Measurements from ENCODE around the gene OOSP1. TPM values are rescaled to one million over a fixed set of nuclear protein-coding genes. Genes with fewer than 3 reads are reported as not detected.

The OOSP1 gene, protein sequence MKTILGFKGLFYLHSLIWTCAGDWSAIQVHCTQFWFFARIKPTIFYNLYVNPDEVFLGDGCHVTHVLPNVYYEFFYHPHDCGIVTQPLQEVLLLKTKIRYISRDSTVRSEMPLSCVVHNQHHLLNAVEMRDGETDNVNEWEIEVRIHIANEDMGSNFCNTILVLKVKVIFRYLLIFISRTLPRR
- total RNA-seq, result not detected
- long read RNA-seq, result 0 reads

DNA sequence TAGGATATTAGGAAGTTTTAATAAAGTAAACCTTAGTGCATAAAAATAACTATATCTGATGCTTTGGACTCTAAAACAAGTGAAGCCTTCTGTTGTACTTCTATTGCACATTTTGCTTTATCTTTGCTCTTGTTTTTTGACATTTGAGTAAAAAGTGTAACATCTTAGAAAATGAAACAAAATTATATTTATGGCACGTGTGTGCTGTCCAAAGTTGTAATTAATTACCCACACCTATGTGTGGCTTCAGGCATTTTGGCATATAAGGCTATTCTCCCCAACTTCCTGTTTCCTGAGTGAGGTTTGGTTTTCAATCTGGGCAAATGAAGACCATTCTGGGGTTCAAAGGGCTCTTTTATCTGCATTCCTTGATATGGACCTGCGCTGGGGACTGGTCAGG lies at the start of gene OOSP1:
Gene OOSP1 (plus strand): TSS at position 301 of the 400 bp plus-strand sequence. CDS start 23 bp downstream, at position 324.
- Histone ChIP-seq H3K36me3 (no peaks in the 10 kb centered on the region), H3K9me3 (no peaks in the 10 kb centered on the region), H3K27me3 (no peaks in the 10 kb centered on the region), H3K4me1 (no peaks in the 10 kb centered on the region), H3K4me3 (no peak within 1 kb of the TSS), H3K27ac (no peak within 1 kb of the TSS)
- DNase-seq, result no peak
- TF ChIP-seq, protein P1, sequence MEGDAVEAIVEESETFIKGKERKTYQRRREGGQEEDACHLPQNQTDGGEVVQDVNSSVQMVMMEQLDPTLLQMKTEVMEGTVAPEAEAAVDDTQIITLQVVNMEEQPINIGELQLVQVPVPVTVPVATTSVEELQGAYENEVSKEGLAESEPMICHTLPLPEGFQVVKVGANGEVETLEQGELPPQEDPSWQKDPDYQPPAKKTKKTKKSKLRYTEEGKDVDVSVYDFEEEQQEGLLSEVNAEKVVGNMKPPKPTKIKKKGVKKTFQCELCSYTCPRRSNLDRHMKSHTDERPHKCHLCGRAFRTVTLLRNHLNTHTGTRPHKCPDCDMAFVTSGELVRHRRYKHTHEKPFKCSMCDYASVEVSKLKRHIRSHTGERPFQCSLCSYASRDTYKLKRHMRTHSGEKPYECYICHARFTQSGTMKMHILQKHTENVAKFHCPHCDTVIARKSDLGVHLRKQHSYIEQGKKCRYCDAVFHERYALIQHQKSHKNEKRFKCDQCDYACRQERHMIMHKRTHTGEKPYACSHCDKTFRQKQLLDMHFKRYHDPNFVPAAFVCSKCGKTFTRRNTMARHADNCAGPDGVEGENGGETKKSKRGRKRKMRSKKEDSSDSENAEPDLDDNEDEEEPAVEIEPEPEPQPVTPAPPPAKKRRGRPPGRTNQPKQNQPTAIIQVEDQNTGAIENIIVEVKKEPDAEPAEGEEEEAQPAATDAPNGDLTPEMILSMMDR (IDR thresholded peaks at IDR 0.05), result no peak
- no peak for ATAC-seq
- 32% methylated on average over 2 of the region's 2 CpGs for WGBS (ENCODE audit: insufficient coverage, low coverage, low lambda C conversion rate, missing lambda C conversion rate)
- intact Hi-C loops (cut with DNase I), result no loop called here

DNA sequence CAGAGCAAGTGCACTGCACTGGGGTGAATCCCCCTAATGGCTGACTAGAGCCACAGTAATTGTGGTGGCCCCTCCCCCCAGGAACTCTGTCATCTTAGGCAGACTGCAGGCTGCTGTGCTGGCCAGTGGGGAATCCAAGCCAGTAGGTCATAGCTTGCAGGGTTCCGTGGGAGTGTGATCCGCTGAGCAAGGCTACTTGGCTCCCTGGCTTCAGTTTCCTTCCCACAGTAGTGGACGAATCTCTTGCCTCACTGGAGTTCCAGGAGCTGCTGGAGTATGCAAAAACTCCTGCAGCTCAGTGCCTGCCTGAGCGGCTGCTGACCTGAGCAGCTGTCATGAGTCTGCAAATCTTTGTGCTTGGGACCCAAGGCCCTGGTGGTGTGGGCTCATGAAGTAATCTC lies 46.5 kb upstream of the OOSP1 start:
- no peak overlapping the region for H3K4me3 ChIP-seq
- no peaks in the 10 kb centered on the region for H3K36me3 ChIP-seq
- no peaks in the 10 kb centered on the region for H3K27me3 ChIP-seq
- H3K9me3 ChIP-seq, result no peaks in the 10 kb centered on the region
- ATAC-seq, result no peak
- no peak overlapping the region for H3K27ac ChIP-seq
- no CpG with 5 or more reads among the region's 4 CpGs for WGBS (ENCODE audit: insufficient coverage, low coverage, low lambda C conversion rate, missing lambda C conversion rate)
- no peak for DNase-seq
- intact Hi-C loops (cut with DNase I), result no loop called here
- no peaks in the 10 kb centered on the region for H3K4me1 ChIP-seq
- no peak for TF ChIP-seq POLR2A (IDR thresholded peaks at IDR 0.05)
- TF ChIP-seq, protein P1 (IDR thresholded peaks at IDR 0.05), result no peak

DNA sequence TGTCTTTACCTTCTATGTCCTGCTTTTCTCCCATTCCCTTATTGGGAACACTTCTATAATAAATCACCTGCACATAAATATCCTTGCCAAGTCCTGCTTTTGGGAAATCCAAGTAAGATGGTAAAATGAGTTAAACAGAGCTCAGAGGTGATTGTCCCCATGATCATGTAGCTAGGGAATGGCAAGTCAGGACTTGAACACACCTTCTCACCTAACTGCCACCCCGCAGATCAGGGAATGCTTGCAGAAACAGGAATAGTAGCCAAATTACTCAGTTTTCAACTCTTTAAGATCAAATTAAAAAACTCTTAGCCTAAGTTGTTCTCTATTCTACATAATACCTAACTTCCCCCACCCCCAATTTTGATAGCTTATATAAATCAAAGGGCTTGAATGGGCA lies 43.6 kb upstream of the OOSP1 start:
- no peak overlapping the region for H3K4me3 ChIP-seq
- no peaks in the 10 kb centered on the region for H3K9me3 ChIP-seq
- H3K36me3 ChIP-seq, result no peaks in the 10 kb centered on the region
- no peak for DNase-seq
- H3K27me3 ChIP-seq, result no peaks in the 10 kb centered on the region
- TF ChIP-seq POLR2A (IDR thresholded peaks at IDR 0.05), result no peak
- TF ChIP-seq, protein P1 (IDR thresholded peaks at IDR 0.05), result no peak
- H3K4me1 ChIP-seq, result no peaks in the 10 kb centered on the region
- intact Hi-C loops (cut with DNase I), result no loop called here
- no peak overlapping the region for H3K27ac ChIP-seq
- WGBS (ENCODE audit: insufficient coverage, low coverage, low lambda C conversion rate, missing lambda C conversion rate), result 64% methylated on average over 1 of the region's 1 CpG
- ATAC-seq, result no peak

DNA sequence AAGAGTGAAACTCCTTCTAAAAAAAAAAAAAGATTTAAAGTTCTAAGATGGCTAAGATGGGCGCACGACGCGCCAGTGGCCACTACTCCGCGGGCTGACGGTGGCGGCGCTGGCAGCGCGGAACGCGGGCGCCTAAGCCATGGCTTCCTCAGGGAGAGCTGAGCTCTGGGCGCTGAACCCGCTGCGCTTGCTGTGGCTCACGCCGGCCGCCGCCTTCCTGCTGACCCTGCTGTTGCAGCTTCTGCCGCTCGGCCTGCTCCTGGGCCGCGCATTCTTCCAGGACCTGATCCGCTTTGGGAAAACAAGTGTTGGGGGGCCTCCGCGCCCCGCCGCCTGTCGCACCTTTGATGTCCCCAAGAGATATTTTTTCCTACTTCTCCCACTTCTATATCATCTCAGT lies 40.2 kb upstream of the OOSP1 start:
- Histone ChIP-seq H3K4me3 (no peak overlapping the region), H3K36me3 (no peaks in the 10 kb centered on the region), H3K9me3 (no peaks in the 10 kb centered on the region), H3K27ac (no peak overlapping the region), H3K4me1 (no peaks in the 10 kb centered on the region), H3K27me3 (no peaks in the 10 kb centered on the region)
- intact Hi-C loops (cut with DNase I), result no loop called here
- WGBS (ENCODE audit: insufficient coverage, low coverage, low lambda C conversion rate, missing lambda C conversion rate), result 92% methylated on average over 22 of the region's 31 CpGs
- ATAC-seq, result no peak
- DNase-seq, result no peak
- no peak for TF ChIP-seq POLR2A (IDR thresholded peaks at IDR 0.05)
- TF ChIP-seq, protein P1 (IDR thresholded peaks at IDR 0.05), result no peak

DNA sequence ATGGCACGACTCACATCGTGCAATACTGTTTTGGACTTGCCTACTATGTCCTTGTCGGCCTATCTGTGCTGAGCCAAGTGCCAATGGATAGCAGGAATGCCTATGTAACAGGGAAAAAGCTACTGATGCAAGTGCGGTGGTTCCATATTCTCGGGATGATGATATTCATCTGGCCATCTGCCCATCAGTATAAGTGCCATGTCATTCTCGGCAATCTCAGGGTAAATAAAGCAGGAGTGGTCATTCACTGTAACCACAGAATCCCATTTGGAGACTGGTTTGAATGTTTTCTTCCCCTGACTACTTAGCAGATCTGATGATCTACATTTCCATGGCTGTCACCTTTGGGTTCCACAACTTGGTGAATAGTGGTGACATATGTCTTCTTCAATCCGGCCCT lies 39.6 kb upstream of the OOSP1 start:
- no peaks in the 10 kb centered on the region for H3K36me3 ChIP-seq
- no peak overlapping the region for H3K4me3 ChIP-seq
- TF ChIP-seq POLR2A (IDR thresholded peaks at IDR 0.05), result no peak
- WGBS (ENCODE audit: insufficient coverage, low coverage, low lambda C conversion rate, missing lambda C conversion rate), result 76% methylated on average over 6 of the region's 7 CpGs
- no peaks in the 10 kb centered on the region for H3K4me1 ChIP-seq
- H3K27ac ChIP-seq, result no peak overlapping the region
- H3K9me3 ChIP-seq, result no peaks in the 10 kb centered on the region
- H3K27me3 ChIP-seq, result no peaks in the 10 kb centered on the region
- DNase-seq, result no peak
- no peak for ATAC-seq
- intact Hi-C loops (cut with DNase I), result no loop called here

Measured in right lobe of liver (tissue), 6 donors.